Activated CD8-positive, alpha-beta memory T cell treated with anti-CD3 and anti-CD28 coated beads, Interleukin-2, amount 50 U/mL, for 4 hours (primary cell): ENCODE results near the gene GRIK3.

Experiments used
- DNase-seq: peaks from one replicate; pipeline ENCODE4 v3.0.0-alpha.2; 2020

The GRIK3 gene

GRCh38 chr1:37010011-37010410 lies 24.3 kb downstream of the GRIK3 start:
- DNase-seq, result no peak

- DNase-seq, result no peak
Measured at GRCh38 chr1:37009521-37009920, 24.8 kb downstream of the GRIK3 start.

GRCh38 chr1:37006132-37006868 lies 28.0 kb downstream of the GRIK3 start:
- DNase-seq, result no peak

- no peak for DNase-seq
Measured at GRCh38 chr1:37002898-37003297, 31.4 kb downstream of the GRIK3 start.

GRCh38 chr1:37001703-37002102 lies 32.6 kb downstream of the GRIK3 start:
- DNase-seq, result no peak

GRCh38 chr1:36996106-36996505 lies 38.2 kb downstream of the GRIK3 start:
- no peak for DNase-seq

- no peak for DNase-seq
Measured at GRCh38 chr1:36994868-36995267, 39.4 kb downstream of the GRIK3 start.

GRCh38 chr1:36994294-36994693 lies 40.0 kb downstream of the GRIK3 start:
- DNase-seq, result no peak

GRCh38 chr1:36992139-36992943 lies 42.0 kb downstream of the GRIK3 start:
- no peak for DNase-seq

- no peak for DNase-seq
Measured at GRCh38 chr1:36991551-36991950, 42.8 kb downstream of the GRIK3 start.

GRCh38 chr1:36990928-36991327 lies 43.4 kb downstream of the GRIK3 start:
- DNase-seq, result no peak

GRCh38 chr1:36989241-36989640 lies 45.1 kb downstream of the GRIK3 start:
- no peak for DNase-seq

- DNase-seq, result no peak
Measured at GRCh38 chr1:36988741-36989193, 45.5 kb downstream of the GRIK3 start.

- no peak for DNase-seq
Measured at GRCh38 chr1:36988321-36988720, 46.0 kb downstream of the GRIK3 start.

GRCh38 chr1:36987276-36987675 lies 47.0 kb downstream of the GRIK3 start:
- DNase-seq, result no peak

GRCh38 chr1:36986241-36986985 lies 47.9 kb downstream of the GRIK3 start:
- no peak for DNase-seq

GRCh38 chr1:36984675-36985074 lies 49.6 kb downstream of the GRIK3 start:
- no peak for DNase-seq

- no peak for DNase-seq
Measured at GRCh38 chr1:36984026-36984425, 50.3 kb downstream of the GRIK3 start.

GRCh38 chr1:36982709-36983108 lies 51.6 kb downstream of the GRIK3 start:
- DNase-seq, result no peak

- no peak for DNase-seq
Measured at GRCh38 chr1:36981771-36982622, 52.3 kb downstream of the GRIK3 start.

GRCh38 chr1:36981126-36981525 lies 53.2 kb downstream of the GRIK3 start:
- no peak for DNase-seq

GRCh38 chr1:36977731-36978406 lies 56.4 kb downstream of the GRIK3 start:
- DNase-seq, result no peak
